Adipocyte (in vitro differentiated cells): ENCODE measurements around the gene FIGNL2.

ENCODE experiments used
- DNase-seq: peaks from one replicate; pipeline ENCODE4 v3.0.0-alpha.2; 2015; ENCODE audit warnings: low read depth
- H3K27me3 ChIP-seq: replicated peaks from 2 replicates; pipeline ENCODE4 v1.7.0; 2013; ENCODE audit warnings: mild to moderate bottlenecking, low read length, moderate library complexity; ENCODE audit not compliant: control insufficient read depth, insufficient read depth
- H3K36me3 ChIP-seq: 2 replicates; pipeline ENCODE4 v1.7.0; 2013; ENCODE audit warnings: low read length, mild to moderate bottlenecking, moderate library complexity; ENCODE audit not compliant: control insufficient read depth, insufficient read depth, severe bottlenecking
- H3K4me1 ChIP-seq: 2 replicates; pipeline ENCODE4 v1.7.0; 2013; ENCODE audit warnings: mild to moderate bottlenecking, low read length, moderate library complexity; ENCODE audit not compliant: control insufficient read depth, insufficient read depth
- H3K4me3 ChIP-seq: 2 replicates; pipeline ENCODE4 v1.7.0; 2013; ENCODE audit warnings: mild to moderate bottlenecking, low read length, moderate library complexity
- H3K9ac ChIP-seq: 2 replicates; pipeline ENCODE4 v1.7.0; 2013; ENCODE audit warnings: mild to moderate bottlenecking, low read length, moderate library complexity
- H3K9me3 ChIP-seq: 2 replicates; pipeline ENCODE4 v1.7.0; 2013; ENCODE audit warnings: mild to moderate bottlenecking, low read length, moderate library complexity; ENCODE audit not compliant: control insufficient read depth

The FIGNL2 gene

DNA sequence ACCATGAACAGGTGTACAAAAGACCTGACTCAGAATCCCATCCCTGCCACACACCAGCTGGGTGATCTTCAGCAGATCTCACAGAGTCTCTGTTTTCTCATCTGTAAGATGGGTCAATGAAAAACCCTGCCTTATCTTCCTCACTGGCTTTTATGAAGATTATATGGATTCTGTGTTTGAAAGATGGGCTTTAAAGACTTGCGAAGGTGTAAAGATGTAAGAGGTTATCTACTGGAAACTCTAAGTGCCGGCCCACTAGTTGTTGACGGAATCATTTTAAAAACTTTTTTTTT lies 24.1 kb upstream of the FIGNL2 start:
- Histone ChIP-seq H3K27me3 (peaks cover 18% of the 10 kb centered on the region), H3K9ac (no peak overlapping the region), H3K4me1 (peaks cover 6% of the 10 kb centered on the region), H3K4me3 (no peak overlapping the region), H3K36me3 (no peaks in the 10 kb centered on the region), H3K9me3 (no peaks in the 10 kb centered on the region)
- no peak for DNase-seq

DNA sequence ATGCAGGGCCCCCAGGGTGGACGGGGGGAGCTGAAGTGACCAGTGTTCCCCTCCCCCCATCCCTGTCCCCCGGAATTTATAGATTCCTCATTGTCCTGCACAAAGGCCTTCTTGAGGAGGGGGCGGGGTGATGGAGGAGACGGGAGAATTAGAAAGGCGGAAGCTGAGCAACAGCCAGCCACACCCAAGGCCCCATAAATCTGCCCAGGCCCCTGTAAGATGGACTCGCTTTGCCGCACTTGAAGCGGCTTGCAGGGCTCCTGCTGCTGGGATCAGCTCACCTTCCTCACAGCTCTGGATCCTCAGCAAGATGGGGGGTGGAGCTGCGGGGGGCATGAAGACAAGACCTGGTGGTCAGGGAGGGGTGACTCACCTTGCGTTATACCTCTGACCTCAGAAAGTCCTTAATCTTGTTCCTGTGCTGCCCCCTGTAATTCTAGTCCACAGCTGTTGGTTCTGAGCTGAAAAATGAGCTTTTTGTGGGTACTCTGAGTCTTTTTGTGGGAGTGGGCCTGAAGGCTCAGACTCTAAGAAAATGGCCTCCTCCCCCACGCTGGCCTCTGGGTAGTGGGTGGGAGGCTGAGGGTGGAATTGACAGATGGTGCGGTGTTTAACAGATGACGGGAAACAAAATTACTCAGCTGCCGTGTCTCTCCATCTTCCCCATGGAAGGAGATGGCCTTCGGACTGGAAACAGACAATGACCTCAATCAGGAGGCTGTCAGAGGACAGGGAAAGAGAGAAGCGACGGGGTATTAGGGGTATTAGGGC lies 23.6 kb upstream of the FIGNL2 start:
- Histone ChIP-seq H3K9ac (no peak overlapping the region), H3K27me3 (peaks cover 18% of the 10 kb centered on the region), H3K4me1 (peaks cover 6% of the 10 kb centered on the region), H3K9me3 (no peaks in the 10 kb centered on the region), H3K36me3 (no peaks in the 10 kb centered on the region), H3K4me3 (no peak overlapping the region)
- DNase-seq = no peak

- no peaks in the 10 kb centered on the region for H3K36me3 ChIP-seq
These were observed 22.6 kb upstream of the FIGNL2 start for GRCh38 chr12:51871126-51871525.

DNA sequence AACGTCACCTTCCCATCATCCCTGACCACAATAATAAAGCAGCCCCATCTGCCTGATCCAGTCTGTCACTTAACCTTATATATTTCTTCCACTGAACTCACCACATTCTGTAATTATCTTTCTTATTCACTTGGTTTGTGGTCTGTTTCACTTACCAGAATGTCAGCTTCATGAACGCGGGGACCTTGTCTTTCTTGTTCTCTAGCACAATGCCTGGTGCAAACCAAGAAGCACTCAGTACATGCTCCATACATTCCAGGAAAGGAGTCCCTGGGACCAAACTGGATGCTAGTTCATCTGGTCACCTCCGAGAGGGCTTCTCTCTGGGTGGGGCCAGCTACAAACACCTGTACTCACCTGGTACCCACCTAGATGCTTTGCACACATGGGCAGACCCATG lies 22.0 kb upstream of the FIGNL2 start:
- Histone ChIP-seq H3K9me3 (no peaks in the 10 kb centered on the region), H3K9ac (no peak overlapping the region), H3K36me3 (no peaks in the 10 kb centered on the region), H3K4me3 (no peak overlapping the region), H3K27me3 (peaks cover 18% of the 10 kb centered on the region), H3K4me1 (peaks cover 6% of the 10 kb centered on the region)
- no peak for DNase-seq

More at GRCh38 chr12:51871126-51871525, 22.6 kb upstream of the FIGNL2 start:
- no peak overlapping the region for H3K4me3 ChIP-seq
- no peak overlapping the region for H3K9ac ChIP-seq
- no peaks in the 10 kb centered on the region for H3K9me3 ChIP-seq
- H3K27me3 ChIP-seq = peaks cover 18% of the 10 kb centered on the region
- peaks cover 6% of the 10 kb centered on the region for H3K4me1 ChIP-seq
- no peak for DNase-seq

DNA sequence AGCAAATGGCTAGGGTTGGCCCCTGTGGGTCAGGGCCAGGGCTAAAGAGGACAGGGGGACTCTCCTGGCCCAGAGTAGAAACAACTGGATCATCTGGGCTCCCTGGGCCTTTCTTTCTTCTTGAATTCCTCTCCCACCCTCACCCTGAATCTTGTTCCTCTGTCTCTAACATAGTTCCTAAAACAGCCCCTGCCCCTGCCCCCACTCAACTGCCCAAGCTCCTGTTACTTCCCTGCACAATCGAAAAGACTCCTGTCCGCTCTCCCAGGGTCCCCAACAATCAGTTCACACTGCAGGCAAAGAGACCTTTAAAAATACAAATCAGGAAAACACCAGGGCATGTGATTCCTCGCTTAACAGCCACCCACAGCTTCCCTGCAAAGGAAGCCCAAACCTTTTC lies 21.4 kb upstream of the FIGNL2 start:
- H3K9ac ChIP-seq = no peak overlapping the region
- DNase-seq = no peak
- no peak overlapping the region for H3K4me3 ChIP-seq
- no peaks in the 10 kb centered on the region for H3K9me3 ChIP-seq
- H3K36me3 ChIP-seq = no peaks in the 10 kb centered on the region
- peaks cover 18% of the 10 kb centered on the region for H3K27me3 ChIP-seq
- H3K4me1 ChIP-seq = peaks cover 6% of the 10 kb centered on the region

- Histone ChIP-seq H3K4me3 (peak overlapping the region; percentile 79), H3K9ac (no peak overlapping the region), H3K4me1 (peaks cover 10% of the 10 kb centered on the region), H3K36me3 (no peaks in the 10 kb centered on the region), H3K27me3 (peaks cover 22% of the 10 kb centered on the region), H3K9me3 (no peaks in the 10 kb centered on the region)
- DNase-seq = no peak
These were observed 21.0 kb upstream of the FIGNL2 start for GRCh38 chr12:51869496-51869865.

DNA sequence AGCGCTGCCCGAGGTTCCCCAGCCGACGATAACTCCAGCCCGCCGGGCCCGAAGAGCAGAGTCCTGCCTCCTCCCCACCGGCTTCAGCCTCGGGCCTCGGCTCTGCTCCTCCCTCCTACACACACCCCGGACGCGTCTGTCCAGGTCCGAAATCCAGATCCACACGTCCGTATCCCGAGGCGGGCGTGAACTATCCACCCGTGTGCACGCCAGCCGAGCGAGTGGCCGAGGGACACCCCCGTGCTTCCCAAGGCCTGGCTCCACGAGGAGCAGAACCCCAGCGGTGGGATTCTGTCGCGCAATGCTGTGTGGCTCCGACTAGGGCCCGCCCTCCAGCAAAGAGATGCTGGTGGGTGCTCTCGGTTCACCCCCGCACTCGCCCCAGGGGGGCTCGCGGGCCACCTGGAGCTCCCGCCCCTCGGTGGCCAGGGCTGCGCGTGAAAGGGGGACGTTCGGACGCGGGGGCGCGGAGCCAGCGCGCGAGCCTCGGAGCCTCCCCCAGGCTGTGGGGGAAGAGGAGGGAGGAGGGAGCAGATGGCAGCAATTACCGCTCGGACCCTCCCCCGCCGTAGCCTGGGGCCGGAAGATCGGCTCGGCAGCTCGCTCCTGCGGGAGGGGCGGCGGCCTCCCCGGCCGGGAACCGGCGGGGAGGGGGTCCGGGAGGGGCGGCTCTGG lies 20.4 kb upstream of the FIGNL2 start:
- H3K36me3 ChIP-seq = no peaks in the 10 kb centered on the region
- DNase-seq = no peak
- H3K9me3 ChIP-seq = no peaks in the 10 kb centered on the region
- H3K4me3 ChIP-seq = peak overlapping the region; percentile 79
- peaks cover 15% of the 10 kb centered on the region for H3K4me1 ChIP-seq
- H3K9ac ChIP-seq = peak overlapping the region; percentile 54
- peaks cover 22% of the 10 kb centered on the region for H3K27me3 ChIP-seq

DNA sequence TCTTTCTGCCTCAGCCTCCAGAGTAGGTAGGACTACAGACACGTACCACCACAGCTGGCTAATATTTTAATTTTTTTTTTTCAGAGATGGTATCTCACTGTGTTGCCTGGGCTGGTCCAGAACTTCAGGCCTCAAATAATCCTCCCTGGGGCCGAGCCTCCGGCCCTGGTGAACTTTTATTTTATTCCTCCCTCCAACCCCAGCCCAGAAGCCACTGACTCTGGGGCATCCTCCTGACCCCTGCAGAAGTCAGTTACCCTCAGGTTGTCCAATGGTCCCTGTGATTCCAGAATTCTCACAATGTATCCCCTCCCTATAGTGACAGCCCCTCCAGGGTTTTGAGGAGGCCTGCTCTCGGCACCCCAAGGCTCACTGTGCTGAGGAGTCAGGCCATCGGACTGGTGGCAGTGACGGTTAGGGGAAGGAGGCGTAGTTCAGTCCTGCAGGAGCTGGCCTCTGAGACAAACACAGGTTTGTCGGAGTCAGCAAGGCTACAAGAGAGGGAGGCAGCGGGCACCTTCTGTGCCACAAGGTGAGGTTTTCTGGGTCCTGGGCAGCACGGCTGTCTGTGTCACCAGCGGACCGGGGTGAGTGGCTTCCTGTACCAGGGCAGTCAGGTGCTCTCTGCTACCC lies 19.4 kb upstream of the FIGNL2 start:
- Histone ChIP-seq H3K4me3 (no peak overlapping the region), H3K27me3 (peaks cover 22% of the 10 kb centered on the region), H3K36me3 (no peaks in the 10 kb centered on the region), H3K9ac (no peak overlapping the region), H3K9me3 (no peaks in the 10 kb centered on the region), H3K4me1 (peaks cover 17% of the 10 kb centered on the region)
- no peak for DNase-seq

DNA sequence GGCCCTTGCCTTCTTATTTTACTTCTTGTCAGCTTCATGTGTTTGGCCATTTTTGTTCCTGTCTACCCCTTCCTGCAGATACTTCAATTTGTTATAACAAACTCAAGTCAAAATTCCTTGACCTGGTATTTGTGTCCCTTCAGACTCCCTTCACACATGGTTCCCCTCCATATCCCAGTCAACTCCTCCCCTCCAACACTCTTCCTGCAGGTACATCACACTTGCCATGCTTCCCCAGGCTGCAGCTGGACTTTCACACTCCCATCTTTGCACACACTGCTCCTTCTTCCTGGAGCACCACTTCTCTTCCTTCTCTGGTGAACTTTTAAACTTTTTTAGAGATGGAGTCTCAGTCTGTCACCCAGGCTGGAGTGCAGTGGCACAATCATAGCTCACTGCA lies 18.9 kb upstream of the FIGNL2 start:
- peaks cover 23% of the 10 kb centered on the region for H3K27me3 ChIP-seq
- H3K4me3 ChIP-seq = no peak overlapping the region
- H3K4me1 ChIP-seq = peaks cover 17% of the 10 kb centered on the region
- no peak overlapping the region for H3K9ac ChIP-seq
- H3K36me3 ChIP-seq = no peaks in the 10 kb centered on the region
- no peak for DNase-seq
- no peaks in the 10 kb centered on the region for H3K9me3 ChIP-seq

- Histone ChIP-seq H3K27me3 (peaks cover 28% of the 10 kb centered on the region), H3K4me1 (peaks cover 17% of the 10 kb centered on the region), H3K36me3 (no peaks in the 10 kb centered on the region), H3K9me3 (no peaks in the 10 kb centered on the region), H3K4me3 (no peak overlapping the region), H3K9ac (no peak overlapping the region)
- no peak for DNase-seq
These were observed 18.2 kb upstream of the FIGNL2 start for GRCh38 chr12:51866762-51867161.

GRCh38 chr12:51866324-51866723 lies 17.8 kb upstream of the FIGNL2 start:
- H3K27me3 ChIP-seq = peaks cover 28% of the 10 kb centered on the region
- no peak for DNase-seq
- H3K9me3 ChIP-seq = no peaks in the 10 kb centered on the region
- no peaks in the 10 kb centered on the region for H3K36me3 ChIP-seq
- H3K4me1 ChIP-seq = peaks cover 17% of the 10 kb centered on the region
- no peak overlapping the region for H3K9ac ChIP-seq
- H3K4me3 ChIP-seq = no peak overlapping the region
